IMR-90 (cell line): ENCODE results near the gene SREK1IP1.

ENCODE experiments used
- BHLHE40 ChIP-seq: fragments of 150-350 bp; IDR thresholded peaks from 2 replicates; pipeline ENCODE4 v1.6.1; 2016; ENCODE audit warnings: mild to moderate bottlenecking, low read depth, low read length
- CEBPB ChIP-seq: IDR thresholded peaks from 2 replicates; pipeline ENCODE4 v1.6.1; 2012; ENCODE audit warnings: low read depth, low read length, improper control_type of control experiment
- CHD1 ChIP-seq: IDR thresholded peaks from 2 replicates; pipeline ENCODE4 v1.6.1; 2012; ENCODE audit warnings: low read depth, low read length, improper control_type of control experiment
- CTCF ChIP-seq: conservative IDR thresholded peaks from 2 replicates; pipeline ENCODE4 v1.5.1; 2012; ENCODE audit warnings: mild to moderate bottlenecking, low read depth, low read length, improper control_type of control experiment
- FOS ChIP-seq: fragments of 150-350 bp; IDR thresholded peaks from 2 replicates; pipeline ENCODE4 v1.6.1; 2016; ENCODE audit warnings: low read depth, low read length
- MAFK ChIP-seq: IDR thresholded peaks from 2 replicates; pipeline ENCODE4 v1.6.1; 2012; ENCODE audit warnings: low read depth, low read length, improper control_type of control experiment
- MAZ ChIP-seq: IDR thresholded peaks from 2 replicates; pipeline ENCODE4 v1.6.1; 2012; ENCODE audit warnings: low read depth, mild to moderate bottlenecking, low read length, improper control_type of control experiment, moderate library complexity, borderline replicate concordance
- MXI1 ChIP-seq: IDR thresholded peaks from 2 replicates; pipeline ENCODE4 v1.6.1; 2012; ENCODE audit warnings: low read depth, mild to moderate bottlenecking, low read length, moderate library complexity, borderline replicate concordance
- POLR2A ChIP-seq: IDR thresholded peaks from 2 replicates; pipeline ENCODE4 v1.6.1; 2012; ENCODE audit warnings: mild to moderate bottlenecking, low read depth, low read length
- RAD21 ChIP-seq: IDR thresholded peaks from 2 replicates; pipeline ENCODE4 v1.6.1; 2012; ENCODE audit warnings: low read length, improper control_type of control experiment
- RCOR1 ChIP-seq: IDR thresholded peaks from 2 replicates; pipeline ENCODE4 v1.6.1; 2012; ENCODE audit warnings: mild to moderate bottlenecking, low read length, improper control_type of control experiment; ENCODE audit not compliant: insufficient replicate concordance
- RFX5 ChIP-seq: IDR thresholded peaks from 2 replicates; pipeline ENCODE4 v1.8.0; 2012; ENCODE audit warnings: low read depth, mild to moderate bottlenecking, low read length, moderate library complexity
- SMC3 ChIP-seq: fragments of 150-350 bp; IDR thresholded peaks from 2 replicates; pipeline ENCODE4 v1.6.1; 2016; ENCODE audit warnings: low read depth, mild to moderate bottlenecking, antibody characterized with exemption, low read length, moderate library complexity
- TF ChIP-seq, protein P1 (sequence below): fragments of 150-350 bp; IDR thresholded peaks from 2 replicates; pipeline ENCODE4 v1.6.1; 2017; ENCODE audit warnings: mild to moderate bottlenecking, antibody characterized with exemption, low read length, low read depth

GRCh38 chr5:64749385-64749784, 19.1 kb downstream of the SREK1IP1 start:
- no peak for TF ChIP-seq CTCF
- TF ChIP-seq MXI1, result no peak
- no peak for TF ChIP-seq BHLHE40
- no peak for TF ChIP-seq FOS
- TF ChIP-seq CHD1, result no peak
- TF ChIP-seq POLR2A, result no peak
- TF ChIP-seq SMC3, result no peak
- TF ChIP-seq RFX5, result no peak
- TF ChIP-seq RAD21, result no peak
- no peak for TF ChIP-seq MAFK
- TF ChIP-seq RCOR1, result no peak
- no peak for TF ChIP-seq MAZ
- TF ChIP-seq, protein P1, sequence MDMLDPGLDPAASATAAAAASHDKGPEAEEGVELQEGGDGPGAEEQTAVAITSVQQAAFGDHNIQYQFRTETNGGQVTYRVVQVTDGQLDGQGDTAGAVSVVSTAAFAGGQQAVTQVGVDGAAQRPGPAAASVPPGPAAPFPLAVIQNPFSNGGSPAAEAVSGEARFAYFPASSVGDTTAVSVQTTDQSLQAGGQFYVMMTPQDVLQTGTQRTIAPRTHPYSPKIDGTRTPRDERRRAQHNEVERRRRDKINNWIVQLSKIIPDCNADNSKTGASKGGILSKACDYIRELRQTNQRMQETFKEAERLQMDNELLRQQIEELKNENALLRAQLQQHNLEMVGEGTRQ, result no peak
- TF ChIP-seq CEBPB, result no peak
